CD8-positive, alpha-beta memory T cell (primary cell): ENCODE measurements around the gene NPPB. TPM values are rescaled to one million over a fixed set of nuclear protein-coding genes. Genes with fewer than 3 reads are reported as not detected.

Experiments
- CTCF ChIA-PET: fragments of 350-600 bp; sonication (Branson Sonifier 250); formaldehyde crosslinking; loops from one replicate; lab custom pipeline; 2021; ENCODE audit warnings: antibody characterized with exemption; lab: Charles Lee
- POLR2A ChIA-PET: fragments of 350-600 bp; sonication (Branson Sonifier 250); formaldehyde crosslinking; loops from one replicate; lab custom pipeline; 2021; ENCODE audit warnings: antibody characterized with exemption; lab: Charles Lee
- DNase-seq, 5 donors: peaks; one replicate each; pipeline versions ENCODE4 v3.0.0 to v3.0.0-alpha.2; 2020 to 2022; ENCODE audit warnings: mixed read lengths in 1 of 5
- H3K27ac ChIP-seq: one replicate; pipeline ENCODE4 v1.7.0; 2013; ENCODE audit warnings: low read depth, mild to moderate bottlenecking, low read length, moderate library complexity
- H3K27me3 ChIP-seq: 2 replicates; pipeline ENCODE4 v1.7.0; 2013; ENCODE audit warnings: low read length, mild to moderate bottlenecking; ENCODE audit not compliant: insufficient read depth, poor library complexity, severe bottlenecking
- H3K36me3 ChIP-seq: 2 replicates; pipeline ENCODE4 v1.7.0; 2013; ENCODE audit warnings: mild to moderate bottlenecking, low read length, moderate library complexity; ENCODE audit not compliant: insufficient read depth
- H3K4me1 ChIP-seq: 2 replicates; pipeline ENCODE4 v1.7.0; 2013; ENCODE audit warnings: mild to moderate bottlenecking, low read length, moderate library complexity; ENCODE audit not compliant: insufficient read depth
- H3K4me3 ChIP-seq: 2 replicates; pipeline ENCODE4 v1.7.0; 2013; ENCODE audit warnings: mild to moderate bottlenecking, low read length
- H3K9me3 ChIP-seq: 2 replicates; pipeline ENCODE4 v1.7.0; 2013; ENCODE audit warnings: mild to moderate bottlenecking, low read length
- H3K27ac Mint-ChIP-seq, 8 donors: one replicate each; pipeline ENCODE4 v1.8.0; 2020 to 2021; ENCODE audit warnings: mixed read lengths in 8 of 8, mild to moderate bottlenecking in 6 of 8, inconsistent platforms in 3 of 8, moderate library complexity in 3 of 8
- H3K27me3 Mint-ChIP-seq, 2 donors: one replicate each; pipeline ENCODE4 v1.8.0; 2020 to 2021; ENCODE audit warnings: mixed read lengths in 2 of 2, mild to moderate bottlenecking in 1 of 2, moderate library complexity in 1 of 2
- H3K36me3 Mint-ChIP-seq, 3 donors: one replicate each; pipeline ENCODE4 v1.8.0; 2020 to 2021; ENCODE audit warnings: mixed read lengths in 3 of 3, inconsistent platforms in 1 of 3, mild to moderate bottlenecking in 1 of 3
- H3K4me1 Mint-ChIP-seq, 3 donors: one replicate each; pipeline ENCODE4 v1.8.0; 2020 to 2021; ENCODE audit warnings: mixed read lengths in 3 of 3, inconsistent platforms in 1 of 3, mild to moderate bottlenecking in 1 of 3
- H3K4me3 Mint-ChIP-seq, 7 donors: one replicate each; pipeline ENCODE4 v1.8.0; 2020 to 2021; ENCODE audit warnings: mixed read lengths in 7 of 7, mild to moderate bottlenecking in 6 of 7, moderate library complexity in 4 of 7, inconsistent platforms in 2 of 7
- H3K9me3 Mint-ChIP-seq, 5 donors: one replicate each; pipeline ENCODE4 v1.8.0; 2020 to 2022; ENCODE audit warnings: mixed read lengths in 5 of 5, mild to moderate bottlenecking in 3 of 5, moderate library complexity in 2 of 5, inconsistent platforms in 1 of 5
- polyA plus RNA-seq: library from polyadenylated mRNA; unstranded; fragments of 300-500 nt; fragmentation: Illumina TruSeq; gene quantifications from one replicate; pipeline ENCODE4 v1.2.3, GENCODE V29; 2021
- total RNA-seq, 2 experiments: library from RNA; stranded (reverse); gene quantifications; one replicate each; pipeline ENCODE4 v1.2.3, GENCODE V29; 2021

Gene NPPB
- total and polyA plus RNA-seq, 3 experiments from 2014 or later = not detected

DNA sequence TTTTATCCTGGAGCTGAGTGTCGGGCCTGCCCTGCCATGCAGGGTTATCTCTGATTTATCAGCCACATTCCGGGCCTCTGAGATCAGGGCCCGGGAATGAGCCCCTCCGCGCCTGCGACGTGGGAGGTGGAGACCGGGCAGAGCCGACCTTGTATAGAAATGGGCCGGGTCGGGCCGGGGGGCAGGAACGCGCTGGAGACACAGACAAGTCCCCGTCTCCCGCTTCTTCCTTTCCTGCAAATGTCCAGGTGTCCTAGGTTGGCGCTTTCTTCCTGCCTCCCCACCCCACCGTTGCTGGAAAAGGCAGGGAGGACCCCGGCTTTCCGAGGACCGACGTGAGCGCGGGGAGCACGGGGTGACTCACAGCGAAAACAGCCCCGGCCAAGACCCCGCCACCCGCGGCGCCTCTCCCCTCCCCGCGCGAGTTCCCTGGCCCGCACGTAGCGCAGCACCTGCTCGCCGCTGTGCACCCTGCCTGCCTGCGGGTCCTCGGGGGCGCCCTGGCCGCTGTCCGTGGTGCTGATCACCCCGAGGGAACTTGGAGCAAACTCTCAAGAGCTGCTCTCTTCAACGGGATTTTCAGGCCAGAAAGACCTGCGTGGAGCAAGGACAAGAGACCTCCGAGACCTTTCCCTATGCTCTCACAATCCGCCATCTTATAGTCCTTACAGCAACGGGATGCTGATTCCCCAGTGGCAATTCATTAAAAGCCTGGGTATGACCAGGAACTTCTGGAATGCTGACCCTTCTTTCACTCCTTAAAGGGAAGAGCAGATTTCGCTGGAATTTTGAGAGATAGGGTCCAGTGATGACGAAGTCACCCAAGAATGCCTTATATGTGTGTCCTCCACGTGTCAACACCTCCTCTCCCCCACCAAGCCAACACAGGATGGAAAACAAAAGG is 475 bp upstream of the NPPB start:
- POLR2A ChIA-PET = no interaction called here
- CTCF ChIA-PET = no interaction called here
- no peaks in the 10 kb centered on the region for H3K4me1 Mint-ChIP-seq
- peak overlapping the region in 1 of 8 donors; percentile 86 for H3K27ac Mint-ChIP-seq
- Histone ChIP-seq H3K4me1 (no peaks in the 10 kb centered on the region), H3K27me3 (peaks cover 31% of the 10 kb centered on the region), H3K4me3 (no peak overlapping the region), H3K36me3 (no peaks in the 10 kb centered on the region), H3K27ac (no peak overlapping the region), H3K9me3 (no peaks in the 10 kb centered on the region)
- H3K36me3 Mint-ChIP-seq = no peaks in the 10 kb centered on the region
- H3K9me3 Mint-ChIP-seq = no peaks in the 10 kb centered on the region
- no peak overlapping the region for H3K4me3 Mint-ChIP-seq
- DNase-seq = peak; percentile 41 to 79 (median 65)
- peaks cover 54 to 61% of the 10 kb centered on the region in 2 donors for H3K27me3 Mint-ChIP-seq

DNA sequence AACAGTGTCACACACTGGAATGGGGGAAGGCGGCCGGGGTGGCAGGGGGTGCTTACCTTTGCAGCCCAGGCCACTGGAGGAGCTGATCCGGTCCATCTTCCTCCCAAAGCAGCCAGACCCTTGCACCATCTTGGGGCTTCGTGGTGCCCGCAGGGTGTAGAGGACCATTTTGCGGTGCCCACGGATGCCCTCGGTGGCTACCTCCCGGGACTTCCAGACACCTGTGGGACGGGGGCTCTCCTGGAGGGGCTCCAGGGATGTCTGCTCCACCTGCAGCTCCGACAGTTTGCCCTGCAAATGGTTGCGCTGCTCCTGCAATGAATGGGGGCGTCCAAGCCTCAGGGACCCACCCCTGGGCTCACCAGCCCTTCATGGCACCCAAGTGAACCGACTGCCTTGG is 587 bp downstream of the NPPB start:
- no peak for DNase-seq
- Mint-ChIP-seq H3K4me3 (no peak overlapping the region), H3K27me3 (peaks cover 55 to 67% of the 10 kb centered on the region in 2 donors), H3K9me3 (no peaks in the 10 kb centered on the region), H3K36me3 (no peaks in the 10 kb centered on the region), H3K27ac (no peak overlapping the region), H3K4me1 (no peaks in the 10 kb centered on the region)
- H3K27ac ChIP-seq = no peak overlapping the region
- POLR2A ChIA-PET = no interaction called here
- CTCF ChIA-PET = no interaction called here
- no peak overlapping the region for H3K4me3 ChIP-seq
- H3K27me3 ChIP-seq = peaks cover 31% of the 10 kb centered on the region
- H3K4me1 ChIP-seq = no peaks in the 10 kb centered on the region
- H3K9me3 ChIP-seq = no peaks in the 10 kb centered on the region
- no peaks in the 10 kb centered on the region for H3K36me3 ChIP-seq

DNA sequence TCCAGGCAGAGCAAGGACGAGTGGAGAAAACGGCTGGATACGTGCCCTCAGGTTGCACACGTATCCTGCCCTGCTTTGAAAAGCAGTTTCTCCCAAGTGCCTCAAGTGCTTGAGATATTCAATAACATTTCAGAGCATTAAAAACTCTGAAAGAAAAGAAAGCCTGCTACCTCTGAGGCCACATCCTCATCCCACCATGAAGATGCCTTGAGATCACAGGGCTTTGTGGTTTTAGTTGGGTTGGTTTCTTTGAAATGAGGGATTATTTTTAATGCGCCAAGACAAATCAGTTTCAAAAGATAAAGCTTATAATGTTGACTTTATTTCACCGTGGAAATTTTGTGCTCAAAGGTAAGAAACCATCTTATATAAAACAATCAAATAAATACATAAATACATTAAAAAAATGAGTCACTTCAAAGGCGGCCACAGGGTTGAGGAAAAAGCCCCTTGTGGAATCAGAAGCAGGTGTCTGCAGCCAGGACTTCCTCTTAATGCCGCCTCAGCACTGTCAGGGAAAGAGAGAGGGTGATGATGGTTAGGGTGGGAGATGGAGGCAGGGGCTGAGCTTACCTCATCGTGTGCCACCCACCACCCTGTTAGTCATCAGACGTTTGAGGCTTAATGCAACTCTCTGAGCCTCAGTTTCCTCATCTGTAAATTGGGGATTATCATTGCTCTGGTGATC is 1.4 kb downstream of the NPPB start:
- peaks cover 55 to 66% of the 10 kb centered on the region in 2 donors for H3K27me3 Mint-ChIP-seq

GRCh38 chr1:11856698-11857097 is 2.0 kb downstream of the NPPB start:
- H3K4me3 ChIP-seq = no peak overlapping the region
- H3K4me1 ChIP-seq = no peaks in the 10 kb centered on the region
- H3K36me3 ChIP-seq = no peaks in the 10 kb centered on the region
- H3K9me3 ChIP-seq = no peaks in the 10 kb centered on the region
- no peaks in the 10 kb centered on the region for H3K4me1 Mint-ChIP-seq
- H3K4me3 Mint-ChIP-seq = no peak overlapping the region
- H3K36me3 Mint-ChIP-seq = no peaks in the 10 kb centered on the region
- ChIA-PET CTCF (no interaction called here), POLR2A (no interaction called here)
- no peaks in the 10 kb centered on the region for H3K9me3 Mint-ChIP-seq
- H3K27me3 ChIP-seq = peaks cover 31% of the 10 kb centered on the region
- DNase-seq = no peak
- no peak overlapping the region for H3K27ac Mint-ChIP-seq
- H3K27ac ChIP-seq = no peak overlapping the region
- H3K27me3 Mint-ChIP-seq = peaks cover 50 to 63% of the 10 kb centered on the region in 2 donors

More for the DNA sequence above, 1.4 kb downstream of the NPPB start:
- Mint-ChIP-seq H3K4me1 (no peaks in the 10 kb centered on the region), H3K9me3 (no peaks in the 10 kb centered on the region), H3K27ac (no peak overlapping the region), H3K36me3 (no peaks in the 10 kb centered on the region), H3K4me3 (no peak overlapping the region)
- ChIA-PET POLR2A (no interaction called here), CTCF (no interaction called here)
- Histone ChIP-seq H3K9me3 (no peaks in the 10 kb centered on the region), H3K4me3 (no peak overlapping the region), H3K4me1 (no peaks in the 10 kb centered on the region), H3K27me3 (peaks cover 31% of the 10 kb centered on the region), H3K27ac (no peak overlapping the region), H3K36me3 (no peaks in the 10 kb centered on the region)
- DNase-seq = no peak

- Mint-ChIP-seq H3K27ac (no peak overlapping the region), H3K4me1 (no peaks in the 10 kb centered on the region), H3K36me3 (peaks cover 0 to 2% (median 0%) of the 10 kb centered on the region in 3 donors), H3K27me3 (peaks cover 39 to 56% of the 10 kb centered on the region in 2 donors), H3K9me3 (no peaks in the 10 kb centered on the region), H3K4me3 (no peak overlapping the region)
- H3K4me1 ChIP-seq = no peaks in the 10 kb centered on the region
- H3K27me3 ChIP-seq = peaks cover 26% of the 10 kb centered on the region
- H3K27ac ChIP-seq = no peak overlapping the region
- DNase-seq = no peak
- POLR2A ChIA-PET = no interaction called here
- CTCF ChIA-PET = interaction anchor here (0.5 kb wide), 1 partner anchor 363 kb away, joined by 4 read pairs; no protein-coding TSS in a partner anchor
- H3K36me3 ChIP-seq = no peaks in the 10 kb centered on the region
- H3K9me3 ChIP-seq = no peaks in the 10 kb centered on the region
- H3K4me3 ChIP-seq = no peak overlapping the region
Measured at GRCh38 chr1:11855430-11855829, 3.3 kb downstream of the NPPB start.

- Histone ChIP-seq H3K36me3 (no peaks in the 10 kb centered on the region), H3K9me3 (no peaks in the 10 kb centered on the region), H3K27me3 (peaks cover 19% of the 10 kb centered on the region), H3K4me3 (no peak overlapping the region), H3K4me1 (no peaks in the 10 kb centered on the region), H3K27ac (no peak overlapping the region)
- peaks cover 0 to 2% (median 0%) of the 10 kb centered on the region in 3 donors for H3K36me3 Mint-ChIP-seq
- no peaks in the 10 kb centered on the region for H3K9me3 Mint-ChIP-seq
- H3K4me1 Mint-ChIP-seq = no peaks in the 10 kb centered on the region
- peaks cover 31 to 49% of the 10 kb centered on the region in 2 donors for H3K27me3 Mint-ChIP-seq
- DNase-seq = no peak
- H3K4me3 Mint-ChIP-seq = no peak overlapping the region
- POLR2A ChIA-PET = interaction anchor here (1.2 kb wide), 1 partner anchor 53 kb away, joined by 3 read pairs; no protein-coding TSS in a partner anchor
- H3K27ac Mint-ChIP-seq = no peak overlapping the region
- CTCF ChIA-PET = no interaction called here
Measured at GRCh38 chr1:11854519-11854918, 4.2 kb downstream of the NPPB start.

- Mint-ChIP-seq H3K36me3 (peaks cover 0 to 2% (median 1%) of the 10 kb centered on the region in 3 donors), H3K4me3 (no peak overlapping the region), H3K4me1 (no peaks in the 10 kb centered on the region), H3K27ac (no peak overlapping the region), H3K9me3 (no peaks in the 10 kb centered on the region), H3K27me3 (peaks cover 11 to 27% of the 10 kb centered on the region in 2 donors)
- ChIA-PET CTCF (no interaction called here), POLR2A (no interaction called here)
- DNase-seq = no peak
- H3K4me3 ChIP-seq = no peak overlapping the region
- no peaks in the 10 kb centered on the region for H3K4me1 ChIP-seq
- H3K27me3 ChIP-seq = no peaks in the 10 kb centered on the region
- H3K9me3 ChIP-seq = no peaks in the 10 kb centered on the region
- no peak overlapping the region for H3K27ac ChIP-seq
- H3K36me3 ChIP-seq = no peaks in the 10 kb centered on the region
Measured at GRCh38 chr1:11851180-11851579, 7.6 kb downstream of the NPPB start.

DNA sequence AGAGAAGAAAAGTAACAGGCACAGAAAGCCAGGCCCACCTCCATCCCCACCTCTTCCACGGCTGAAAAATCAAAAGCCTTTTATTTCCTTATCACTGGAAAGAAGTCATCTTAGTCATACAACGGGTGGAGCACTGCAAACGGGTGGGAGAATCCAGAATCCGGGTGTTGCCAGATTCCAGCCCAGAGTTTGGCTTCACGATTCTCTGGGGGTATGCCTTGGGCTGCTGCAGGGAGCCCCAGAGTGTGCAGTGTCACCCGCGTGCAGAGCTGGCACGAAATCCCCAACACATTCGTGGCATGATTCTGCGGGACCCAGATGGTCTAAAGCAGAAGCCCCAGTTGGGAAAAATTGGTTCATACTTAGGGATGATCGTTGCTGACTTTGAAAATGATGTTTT is 8.6 kb downstream of the NPPB start:
- ChIA-PET POLR2A (no interaction called here), CTCF (no interaction called here)
- DNase-seq = no peak
- Mint-ChIP-seq H3K27ac (no peak overlapping the region), H3K4me3 (no peak overlapping the region), H3K9me3 (no peaks in the 10 kb centered on the region), H3K4me1 (peaks cover 5 to 8% (median 6%) of the 10 kb centered on the region in 3 donors), H3K36me3 (peaks cover 0 to 6% (median 2%) of the 10 kb centered on the region in 3 donors), H3K27me3 (peaks cover 8 to 27% of the 10 kb centered on the region in 2 donors)
- no peaks in the 10 kb centered on the region for H3K36me3 ChIP-seq
- no peak overlapping the region for H3K4me3 ChIP-seq
- no peaks in the 10 kb centered on the region for H3K9me3 ChIP-seq
- H3K27ac ChIP-seq = no peak overlapping the region
- H3K4me1 ChIP-seq = peaks cover 3% of the 10 kb centered on the region
- H3K27me3 ChIP-seq = no peaks in the 10 kb centered on the region
